GM18526 (cell line): Measurements from ENCODE around the gene FLG2.

Experiments used
- POLR2A ChIP-seq: IDR thresholded peaks from 3 replicates; pipeline ENCODE4 v1.6.1; 2011; ENCODE audit not compliant: insufficient read length; ENCODE audit errors: extremely low read depth

The FLG2 gene

GRCh38 chr1:152359906-152360305, at the start of gene FLG2:
TSS of gene FLG2 (minus strand) at chr1:152360006. CDS start at chr1:152358884, 1,122 bp downstream.
- TF ChIP-seq POLR2A: no peak

GRCh38 chr1:152408664-152409063, 48.9 kb upstream of the FLG2 start:
- TF ChIP-seq POLR2A: no peak

GRCh38 chr1:152398812-152399698, 39.2 kb upstream of the FLG2 start:
- no peak for TF ChIP-seq POLR2A

- no peak for TF ChIP-seq POLR2A
These were observed 37.7 kb upstream of the FLG2 start for GRCh38 chr1:152397474-152397873.

- TF ChIP-seq POLR2A: no peak
These were observed 34.3 kb upstream of the FLG2 start for GRCh38 chr1:152394151-152394550.

GRCh38 chr1:152392909-152393308, 33.1 kb upstream of the FLG2 start:
- no peak for TF ChIP-seq POLR2A

- TF ChIP-seq POLR2A: no peak
These were observed 29.1 kb upstream of the FLG2 start for GRCh38 chr1:152388889-152389288.

GRCh38 chr1:152386940-152387339, 27.1 kb upstream of the FLG2 start:
- no peak for TF ChIP-seq POLR2A

- TF ChIP-seq POLR2A: no peak
These were observed 21.1 kb upstream of the FLG2 start for GRCh38 chr1:152380932-152381331.

GRCh38 chr1:152374451-152374850, 14.6 kb upstream of the FLG2 start:
- no peak for TF ChIP-seq POLR2A

GRCh38 chr1:152372672-152373071, 12.9 kb upstream of the FLG2 start:
- no peak for TF ChIP-seq POLR2A

GRCh38 chr1:152367436-152367835, 7.6 kb upstream of the FLG2 start:
- no peak for TF ChIP-seq POLR2A

- no peak for TF ChIP-seq POLR2A
These were observed 3.1 kb downstream of the FLG2 start for GRCh38 chr1:152356736-152357135.

- no peak for TF ChIP-seq POLR2A
These were observed 10.2 kb downstream of the FLG2 start for GRCh38 chr1:152349611-152350010.

GRCh38 chr1:152348447-152348846, 11.4 kb downstream of the FLG2 start:
- no peak for TF ChIP-seq POLR2A

- TF ChIP-seq POLR2A: no peak
These were observed 12.6 kb downstream of the FLG2 start for GRCh38 chr1:152347116-152347728.
